Adrenal gland (tissue), 5 donors: ENCODE measurements around the gene ST3GAL4.

Experiments
- POLR2A ChIP-seq, 2 donors: fragments of 450-650 bp; IDR thresholded peaks; one replicate each; pipeline ENCODE4 v1.6.1; 2017; ENCODE audit warnings: antibody characterized with exemption in 2 of 2, mild to moderate bottlenecking in 2 of 2, moderate library complexity in 1 of 2
- TF ChIP-seq, protein P1 (sequence below), 6 experiments: fragments of 450-650 bp in 4 of 6; fragments of 200-600 bp in 2 of 6; sonication (generic) in 1 of 6; IDR thresholded peaks; 1 replicate in 5 of 6; 2 replicates in 1 of 6; pipeline versions ENCODE4 v1.5.1 to v1.8.0; 2016 to 2021; ENCODE audit warnings: antibody characterized with exemption in 6 of 6, mild to moderate bottlenecking in 2 of 6, moderate library complexity in 1 of 6
- donor health status: DM: no; HTN: no; CAD: no.

DNA sequence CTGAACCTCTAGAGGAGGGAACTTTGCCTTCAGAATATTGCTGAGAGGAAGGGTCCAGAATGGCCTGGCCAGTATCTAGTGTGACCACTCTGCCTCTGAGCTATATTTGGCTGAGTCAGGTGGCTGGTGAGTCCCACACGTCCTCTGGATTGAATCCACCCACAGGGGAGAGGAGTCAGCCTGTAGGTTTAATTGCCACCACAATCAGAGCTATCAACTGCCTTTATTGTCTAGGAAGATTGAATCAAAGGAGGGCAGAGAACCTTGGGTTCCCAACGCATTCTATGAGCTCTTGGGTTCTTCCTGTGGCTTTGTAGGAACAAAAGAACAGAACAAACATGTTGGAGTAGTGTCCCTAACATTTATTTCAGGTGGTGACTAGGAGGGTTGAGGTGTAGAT is 67.7 kb downstream of the ST3GAL4 start:
- TF ChIP-seq POLR2A (IDR thresholded peaks at IDR 0.05), result no peak
- TF ChIP-seq, protein P1, sequence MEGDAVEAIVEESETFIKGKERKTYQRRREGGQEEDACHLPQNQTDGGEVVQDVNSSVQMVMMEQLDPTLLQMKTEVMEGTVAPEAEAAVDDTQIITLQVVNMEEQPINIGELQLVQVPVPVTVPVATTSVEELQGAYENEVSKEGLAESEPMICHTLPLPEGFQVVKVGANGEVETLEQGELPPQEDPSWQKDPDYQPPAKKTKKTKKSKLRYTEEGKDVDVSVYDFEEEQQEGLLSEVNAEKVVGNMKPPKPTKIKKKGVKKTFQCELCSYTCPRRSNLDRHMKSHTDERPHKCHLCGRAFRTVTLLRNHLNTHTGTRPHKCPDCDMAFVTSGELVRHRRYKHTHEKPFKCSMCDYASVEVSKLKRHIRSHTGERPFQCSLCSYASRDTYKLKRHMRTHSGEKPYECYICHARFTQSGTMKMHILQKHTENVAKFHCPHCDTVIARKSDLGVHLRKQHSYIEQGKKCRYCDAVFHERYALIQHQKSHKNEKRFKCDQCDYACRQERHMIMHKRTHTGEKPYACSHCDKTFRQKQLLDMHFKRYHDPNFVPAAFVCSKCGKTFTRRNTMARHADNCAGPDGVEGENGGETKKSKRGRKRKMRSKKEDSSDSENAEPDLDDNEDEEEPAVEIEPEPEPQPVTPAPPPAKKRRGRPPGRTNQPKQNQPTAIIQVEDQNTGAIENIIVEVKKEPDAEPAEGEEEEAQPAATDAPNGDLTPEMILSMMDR (IDR thresholded peaks at IDR 0.05), result no peak
